Activated CD4-positive, alpha-beta T cell treated with anti-CD3 and anti-CD28 coated beads, Interleukin-2, amount 10 ng/mL, durations not matched to agents 24 days and 14 days (primary cell): ENCODE data around the gene MOV10. TPM values are rescaled to one million over a fixed set of nuclear protein-coding genes. Genes with fewer than 3 reads are reported as not detected.

ENCODE experiments used
- DNase-seq: peaks from one replicate; pipeline ENCODE4 v3.0.0; 2022
- H3K27ac Mint-ChIP-seq: one replicate; pipeline ENCODE4 v1.8.0; 2022; ENCODE audit warnings: mild to moderate bottlenecking, mixed read lengths
- H3K27me3 Mint-ChIP-seq: one replicate; pipeline ENCODE4 v1.8.0; 2022; ENCODE audit warnings: mixed read lengths
- H3K36me3 Mint-ChIP-seq: one replicate; pipeline ENCODE4 v1.8.0; 2022; ENCODE audit warnings: low read depth, mild to moderate bottlenecking, mixed read lengths
- H3K4me1 Mint-ChIP-seq: one replicate; pipeline ENCODE4 v1.8.0; 2021; ENCODE audit warnings: mixed read lengths
- H3K4me3 Mint-ChIP-seq: one replicate; pipeline ENCODE4 v1.8.0; 2022; ENCODE audit warnings: mild to moderate bottlenecking, moderate library complexity, mixed read lengths
- H3K9me3 Mint-ChIP-seq: one replicate; pipeline ENCODE4 v1.8.0; 2021; ENCODE audit warnings: mixed read lengths
- intact Hi-C: fragments of 100-400 bp; cut with micrococcal nuclease; formaldehyde crosslinking; loops from one replicate; pipeline ENCODE4 v1.15.1; 2023
- total RNA-seq: library from RNA; stranded (reverse); gene quantifications from 2 replicates; pipeline ENCODE4 v1.2.3, GENCODE V29; 2022

The MOV10 gene
- total RNA-seq, 1 donor from 2014 or later: 76.7 TPM

DNA sequence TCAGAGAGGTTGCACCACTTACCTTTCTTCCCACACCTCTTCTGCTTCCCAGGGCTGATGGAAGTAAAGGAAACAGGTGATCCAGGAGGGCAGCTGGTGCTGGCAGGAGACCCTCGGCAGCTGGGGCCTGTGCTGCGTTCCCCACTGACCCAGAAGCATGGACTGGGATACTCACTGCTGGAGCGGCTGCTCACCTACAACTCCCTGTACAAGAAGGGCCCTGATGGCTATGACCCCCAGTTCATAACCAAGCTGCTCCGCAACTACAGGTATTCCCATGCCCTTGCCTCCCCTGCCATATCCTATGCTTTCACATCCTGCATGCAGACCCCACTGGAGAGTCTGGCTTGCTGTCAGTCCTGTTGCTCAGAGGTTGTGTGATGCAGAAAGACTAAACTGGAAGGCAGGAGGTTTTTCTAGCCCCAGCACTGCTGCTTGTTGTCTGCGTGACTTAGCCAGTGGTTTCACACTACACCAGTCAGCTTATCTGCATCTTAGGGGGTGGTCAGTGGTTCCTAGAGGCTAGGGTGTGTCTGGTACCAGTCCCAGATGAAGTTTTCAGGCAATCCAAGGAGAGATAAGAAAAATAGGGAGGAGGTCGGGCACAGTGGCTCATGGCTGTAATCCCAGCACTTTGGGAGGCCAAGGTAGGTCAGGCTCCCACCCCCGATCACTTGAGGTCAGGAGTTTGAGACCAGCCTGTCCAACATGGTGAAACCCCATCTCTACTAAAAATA is 22.3 kb downstream of the MOV10 start:
- H3K27ac Mint-ChIP-seq: no peak overlapping the region

DNA sequence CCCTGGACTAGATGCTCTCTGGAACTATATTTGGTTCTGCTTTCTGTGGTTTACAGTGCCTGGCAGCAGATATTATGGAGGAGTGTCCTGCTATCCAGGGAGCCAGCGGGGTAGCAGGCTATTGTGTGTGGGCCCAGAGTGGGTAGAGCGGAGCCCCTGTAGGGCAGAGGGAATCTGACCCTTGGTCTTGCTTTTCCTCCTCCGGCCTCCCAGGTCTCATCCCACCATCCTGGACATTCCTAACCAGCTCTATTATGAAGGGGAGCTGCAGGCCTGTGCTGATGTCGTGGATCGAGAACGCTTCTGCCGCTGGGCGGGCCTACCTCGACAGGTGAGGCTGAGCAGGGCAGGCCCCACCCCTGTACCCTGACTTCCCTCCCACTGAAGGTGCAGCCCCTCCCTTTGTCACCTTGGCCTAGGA is 23.3 kb downstream of the MOV10 start:
- Mint-ChIP-seq H3K27ac (no peak overlapping the region), H3K36me3 (peaks cover 43% of the 10 kb centered on the region), H3K4me3 (no peak overlapping the region), H3K9me3 (no peaks in the 10 kb centered on the region), H3K4me1 (peaks cover 37% of the 10 kb centered on the region), H3K27me3 (no peaks in the 10 kb centered on the region)
- DNase-seq: no peak
- intact Hi-C loops: no loop called here

More for the DNA sequence above, 22.3 kb downstream of the MOV10 start:
- no peak for DNase-seq
- intact Hi-C loops: no loop called here
- Mint-ChIP-seq H3K27me3 (no peaks in the 10 kb centered on the region), H3K4me3 (no peak overlapping the region), H3K9me3 (no peaks in the 10 kb centered on the region), H3K4me1 (peaks cover 27% of the 10 kb centered on the region), H3K36me3 (peaks cover 46% of the 10 kb centered on the region)

DNA sequence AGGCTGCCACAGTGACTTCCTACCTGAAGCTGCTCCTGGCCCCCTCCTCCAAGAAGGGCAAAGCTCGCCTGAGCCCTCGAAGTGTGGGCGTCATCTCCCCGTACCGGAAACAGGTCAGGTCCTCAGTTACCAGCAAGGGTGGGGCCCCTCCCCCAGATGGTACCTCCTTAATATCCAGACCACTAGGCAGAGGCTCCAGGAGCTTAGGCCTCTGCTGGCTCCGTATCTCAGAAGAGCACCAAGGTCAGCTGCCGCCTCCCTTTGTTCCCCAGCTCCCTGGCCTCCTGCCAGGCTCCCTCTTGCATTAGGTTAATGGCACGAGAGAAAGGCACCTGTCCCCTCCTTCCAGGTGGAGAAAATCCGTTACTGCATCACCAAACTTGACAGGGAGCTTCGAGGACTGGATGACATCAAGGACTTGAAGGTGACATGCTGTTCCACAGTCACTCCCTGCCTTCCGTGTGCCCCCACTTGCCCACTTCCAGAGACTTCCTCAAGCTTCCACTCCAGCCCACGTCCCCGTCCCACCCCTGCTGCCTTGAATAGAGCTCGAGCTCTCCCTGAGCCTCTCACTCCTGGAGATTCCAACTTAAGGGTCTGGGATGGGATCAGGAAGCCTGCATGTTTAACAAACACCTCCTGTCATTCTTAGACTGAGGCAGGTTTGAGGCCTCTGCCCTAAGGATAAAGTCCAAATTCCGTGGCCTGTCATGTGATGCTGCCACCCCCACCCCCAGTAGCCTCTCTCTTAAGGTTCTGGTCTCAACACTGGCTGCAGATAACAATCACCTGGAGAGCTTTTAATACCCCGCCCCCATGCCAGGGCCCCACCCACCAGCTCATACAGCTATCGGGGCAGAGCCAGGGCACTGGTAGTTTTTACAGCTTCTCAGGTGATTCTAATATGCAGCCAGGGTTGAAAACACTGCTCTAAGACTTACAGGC is 24.2 kb downstream of the MOV10 start:
- Mint-ChIP-seq H3K27me3 (no peaks in the 10 kb centered on the region), H3K27ac (peak overlapping the region; percentile 94), H3K36me3 (peaks cover 43% of the 10 kb centered on the region), H3K4me3 (no peak overlapping the region), H3K9me3 (no peaks in the 10 kb centered on the region), H3K4me1 (peaks cover 41% of the 10 kb centered on the region)
- no peak for DNase-seq
- intact Hi-C loops: no loop called here

DNA sequence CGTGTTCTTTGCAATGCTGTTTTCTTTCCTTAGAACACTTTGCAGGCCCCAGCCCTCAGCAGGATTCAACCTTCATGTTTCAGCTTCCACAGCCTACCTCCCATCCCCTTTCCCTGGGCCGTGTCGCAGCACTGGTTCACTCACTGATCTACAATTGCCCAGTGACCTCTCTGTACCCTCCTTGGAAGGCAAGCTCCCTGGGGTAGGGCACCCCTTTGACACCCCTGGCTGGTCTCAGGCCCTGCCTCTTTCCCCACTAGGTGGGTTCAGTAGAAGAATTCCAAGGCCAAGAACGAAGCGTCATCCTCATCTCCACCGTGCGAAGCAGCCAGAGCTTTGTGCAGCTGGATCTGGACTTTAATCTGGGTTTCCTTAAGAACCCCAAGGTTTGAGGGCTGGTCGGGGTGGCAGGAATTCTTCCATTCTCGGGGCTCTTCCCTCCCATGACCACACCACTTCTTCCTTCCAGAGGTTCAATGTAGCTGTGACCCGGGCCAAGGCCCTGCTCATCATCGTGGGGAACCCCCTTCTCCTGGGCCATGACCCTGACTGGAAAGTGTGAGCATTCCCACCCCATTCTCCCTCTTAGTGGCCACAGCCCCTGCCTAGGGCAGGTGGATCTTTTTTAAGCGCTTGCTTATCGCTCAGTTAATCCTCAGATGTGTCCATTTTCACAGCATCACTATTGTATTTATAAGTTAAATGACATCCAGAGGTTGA is 25.1 kb downstream of the MOV10 start:
- Mint-ChIP-seq H3K27ac (peak overlapping the region; percentile 94), H3K9me3 (no peaks in the 10 kb centered on the region), H3K36me3 (peaks cover 43% of the 10 kb centered on the region), H3K4me3 (peak overlapping the region; percentile 70), H3K4me1 (peaks cover 49% of the 10 kb centered on the region), H3K27me3 (no peaks in the 10 kb centered on the region)
- DNase-seq: no peak
- intact Hi-C loops: no loop called here

DNA sequence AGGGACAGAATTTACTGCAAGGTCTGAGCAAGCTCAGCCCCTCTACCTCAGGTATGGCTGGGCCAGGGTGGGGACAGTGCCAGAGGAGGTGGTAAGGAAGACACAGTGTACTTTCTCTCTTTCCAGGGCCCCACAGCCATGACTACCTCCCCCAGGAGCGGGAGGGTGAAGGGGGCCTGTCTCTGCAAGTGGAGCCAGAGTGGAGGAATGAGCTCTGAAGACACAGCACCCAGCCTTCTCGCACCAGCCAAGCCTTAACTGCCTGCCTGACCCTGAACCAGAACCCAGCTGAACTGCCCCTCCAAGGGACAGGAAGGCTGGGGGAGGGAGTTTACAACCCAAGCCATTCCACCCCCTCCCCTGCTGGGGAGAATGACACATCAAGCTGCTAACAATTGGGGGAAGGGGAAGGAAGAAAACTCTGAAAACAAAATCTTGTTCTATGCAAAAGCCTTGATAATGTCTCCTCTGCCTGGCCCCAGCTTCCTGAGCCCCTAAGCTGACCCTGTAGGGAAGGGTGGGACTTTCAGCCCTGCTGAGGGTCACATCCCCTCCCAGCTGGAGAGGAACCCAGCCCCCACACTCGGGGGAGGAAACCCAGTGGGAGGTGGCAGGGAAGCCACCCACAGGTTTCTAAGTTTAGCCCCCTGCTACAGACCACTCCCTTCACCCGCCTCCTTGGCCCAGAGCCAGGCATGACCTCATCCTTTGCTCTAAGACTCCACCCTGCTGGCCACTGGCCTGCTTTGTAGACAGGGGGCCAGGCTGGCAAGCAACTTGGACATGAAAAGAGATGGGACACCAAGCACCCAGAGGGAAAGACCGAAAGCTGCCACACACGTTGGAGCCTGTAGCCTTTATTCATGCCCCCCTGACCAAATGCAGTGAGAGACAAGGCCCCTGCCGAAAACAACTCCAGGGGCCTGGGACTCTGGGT is 26.1 kb downstream of the MOV10 start:
- Mint-ChIP-seq H3K9me3 (no peaks in the 10 kb centered on the region), H3K27me3 (no peaks in the 10 kb centered on the region), H3K27ac (peak overlapping the region; percentile 94), H3K36me3 (peaks cover 36% of the 10 kb centered on the region), H3K4me1 (peaks cover 59% of the 10 kb centered on the region), H3K4me3 (peak overlapping the region; percentile 70)
- peak; percentile 91 for DNase-seq
- intact Hi-C loops: no loop called here

DNA sequence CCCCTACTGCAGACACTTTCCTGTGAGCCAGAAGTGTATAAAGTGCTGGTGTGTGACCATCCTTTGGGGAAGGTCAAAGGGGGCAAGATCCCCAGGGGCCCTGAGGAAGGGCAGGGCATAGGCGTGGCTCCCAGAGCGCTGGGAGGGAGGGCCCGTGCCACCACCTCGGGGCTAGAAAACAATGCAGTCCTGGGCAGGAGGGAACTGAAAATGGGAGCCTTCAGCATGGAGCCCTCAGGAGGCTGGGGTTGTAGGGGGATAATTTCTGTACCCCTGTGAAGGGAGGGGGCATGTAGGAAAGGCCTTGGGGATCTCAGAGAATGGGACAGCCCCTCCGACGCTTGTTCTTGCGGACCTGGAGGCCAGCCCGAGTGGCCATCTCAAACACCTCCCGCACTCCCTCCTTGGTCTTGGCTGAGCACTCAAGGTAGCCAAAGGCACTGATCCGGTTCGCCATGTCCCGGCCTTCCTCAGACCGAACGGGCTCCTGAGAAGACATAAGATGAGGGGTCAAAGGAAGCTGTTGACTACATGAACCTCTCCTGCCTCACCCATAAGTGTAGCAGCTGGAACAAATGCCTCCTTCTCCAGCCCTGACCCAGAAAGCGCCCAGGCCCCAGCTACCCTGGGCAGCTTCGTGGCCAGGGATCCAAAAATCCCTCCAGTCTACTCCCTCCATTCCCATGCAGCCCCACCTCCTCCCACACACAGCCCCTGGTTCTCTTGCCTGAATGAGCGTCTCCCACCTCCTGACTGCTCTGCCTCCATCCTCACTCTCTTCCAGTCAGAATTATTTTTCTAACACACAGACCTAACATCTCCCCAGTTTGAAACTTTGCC is 27.0 kb downstream of the MOV10 start:
- DNase-seq: no peak
- Mint-ChIP-seq H3K27me3 (no peaks in the 10 kb centered on the region), H3K36me3 (peaks cover 32% of the 10 kb centered on the region), H3K4me3 (peak overlapping the region; percentile 70), H3K9me3 (no peaks in the 10 kb centered on the region), H3K4me1 (peaks cover 68% of the 10 kb centered on the region), H3K27ac (peak overlapping the region; percentile 94)
- intact Hi-C loops: no loop called here

DNA sequence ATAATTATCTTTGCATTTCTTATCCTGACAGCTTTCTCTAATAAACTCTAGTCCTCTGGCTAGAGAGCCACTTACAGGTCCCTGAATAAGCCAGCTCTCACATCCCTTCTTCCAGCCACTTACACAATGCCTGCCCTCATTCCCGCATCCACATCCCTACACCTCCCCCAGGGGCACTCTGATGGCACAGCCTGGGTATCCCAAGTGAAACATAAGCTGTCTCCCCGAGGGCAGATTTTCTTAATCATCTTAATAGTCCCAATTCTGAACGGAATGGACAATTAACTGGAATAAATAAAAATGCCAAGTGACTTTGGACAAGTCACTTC is 27.6 kb downstream of the MOV10 start:
- H3K9me3 Mint-ChIP-seq: no peaks in the 10 kb centered on the region
- H3K4me1 Mint-ChIP-seq: peaks cover 68% of the 10 kb centered on the region
- peak overlapping the region; percentile 41 for H3K4me3 Mint-ChIP-seq
- intact Hi-C loops: no loop called here
- no peaks in the 10 kb centered on the region for H3K27me3 Mint-ChIP-seq
- peak overlapping the region; percentile 94 for H3K27ac Mint-ChIP-seq
- no peak for DNase-seq
- peaks cover 29% of the 10 kb centered on the region for H3K36me3 Mint-ChIP-seq

DNA sequence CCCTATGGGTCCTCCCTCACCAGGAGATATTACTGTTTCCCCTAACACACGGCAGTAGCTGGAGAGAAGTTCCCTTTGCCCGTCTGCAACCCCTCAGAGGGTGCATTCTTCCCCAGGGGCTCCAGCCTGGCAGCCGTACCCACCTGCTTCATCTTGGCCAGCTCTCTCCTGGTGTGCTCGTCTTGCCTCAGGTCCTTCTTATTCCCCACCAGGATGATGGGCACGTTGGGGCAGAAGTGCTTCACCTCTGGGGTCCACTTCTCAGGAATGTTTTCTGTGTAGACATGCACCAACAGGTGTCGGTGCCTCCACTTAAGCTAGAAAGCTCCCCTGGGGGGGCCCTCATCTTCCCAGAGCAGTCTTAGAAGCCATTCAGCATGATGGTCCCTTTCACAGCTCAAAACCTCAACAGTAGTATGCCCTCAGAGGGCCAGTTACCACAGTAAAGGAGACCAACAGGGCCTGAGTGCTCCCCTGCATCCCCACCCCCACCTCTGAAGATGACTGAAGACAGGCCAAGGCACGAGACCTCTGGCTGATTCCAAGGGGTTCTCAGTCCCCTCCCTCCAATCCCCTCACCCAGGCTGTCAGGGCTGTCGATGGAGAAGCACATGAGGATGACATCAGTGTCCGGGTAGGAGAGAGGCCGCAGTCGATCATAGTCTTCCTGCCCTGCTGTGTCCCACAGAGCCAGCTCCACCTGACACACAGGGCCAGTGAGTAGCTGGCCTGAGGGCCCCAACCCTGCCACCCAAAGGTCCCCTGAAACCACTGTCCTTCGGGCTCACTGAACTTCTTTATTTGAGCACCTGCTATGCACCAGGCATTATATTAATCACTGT is 28.2 kb downstream of the MOV10 start:
- no peak for DNase-seq
- Mint-ChIP-seq H3K27me3 (peaks cover 3% of the 10 kb centered on the region), H3K4me1 (peaks cover 71% of the 10 kb centered on the region), H3K36me3 (peaks cover 29% of the 10 kb centered on the region), H3K9me3 (no peaks in the 10 kb centered on the region), H3K27ac (peak overlapping the region; percentile 94), H3K4me3 (peak overlapping the region; percentile 26)
- intact Hi-C loops: no loop called here

DNA sequence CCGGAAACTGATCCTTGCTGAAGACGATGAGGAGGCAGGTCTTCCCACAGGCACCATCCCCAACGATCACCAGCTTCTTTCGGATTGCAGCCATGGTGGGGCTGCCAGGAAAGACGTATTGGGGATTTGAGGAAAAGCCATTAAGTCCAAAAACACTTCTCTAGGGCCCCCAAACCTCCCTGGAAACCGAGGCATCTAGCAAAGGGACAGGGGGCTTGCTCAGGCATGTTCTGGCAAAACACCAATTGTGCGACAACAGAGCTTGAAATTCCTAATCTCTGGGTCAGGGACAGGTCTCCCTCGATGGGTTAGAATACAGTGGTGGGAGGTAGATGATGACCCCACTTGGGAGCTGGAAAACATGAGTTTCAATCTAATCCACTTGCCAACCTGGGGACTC is 29.2 kb downstream of the MOV10 start:
- peak overlapping the region; percentile 87 for H3K4me3 Mint-ChIP-seq
- peak overlapping the region; percentile 62 for H3K27ac Mint-ChIP-seq

DNA sequence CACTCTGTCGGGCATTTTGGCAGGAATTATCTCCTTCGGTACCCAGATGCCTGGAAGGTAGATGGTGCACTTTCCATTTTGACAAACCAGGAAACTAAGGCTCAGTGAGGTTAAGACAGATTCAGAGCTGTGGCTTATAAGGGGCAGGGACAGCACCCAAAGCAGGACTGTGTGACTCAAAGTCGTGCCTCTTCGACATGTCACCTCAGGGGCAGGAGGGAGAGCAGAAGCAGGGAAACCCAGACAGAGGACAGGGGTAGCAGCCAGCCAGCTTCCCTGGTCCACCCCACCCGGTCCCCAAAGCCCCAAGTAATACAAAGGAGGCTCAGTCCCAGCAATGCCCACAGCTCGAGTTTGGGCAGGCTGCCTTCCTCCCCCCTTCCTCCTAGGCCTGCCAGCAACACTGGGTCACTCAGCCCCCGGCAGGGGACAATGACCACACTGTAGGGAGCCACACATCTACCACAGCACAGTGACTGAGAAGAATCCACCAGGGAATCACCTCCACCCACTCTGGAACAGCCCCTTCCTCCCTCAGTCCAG is 30.0 kb downstream of the MOV10 start:
- intact Hi-C loops: no loop called here
- peak overlapping the region; percentile 94 for H3K27ac Mint-ChIP-seq
- DNase-seq: peak; percentile 69
- H3K4me1 Mint-ChIP-seq: peaks cover 69% of the 10 kb centered on the region
- peak overlapping the region; percentile 87 for H3K4me3 Mint-ChIP-seq
- H3K27me3 Mint-ChIP-seq: peaks cover 13% of the 10 kb centered on the region
- H3K9me3 Mint-ChIP-seq: no peaks in the 10 kb centered on the region
- H3K36me3 Mint-ChIP-seq: peaks cover 23% of the 10 kb centered on the region

More for the DNA sequence above, 29.2 kb downstream of the MOV10 start:
- no peaks in the 10 kb centered on the region for H3K9me3 Mint-ChIP-seq
- H3K36me3 Mint-ChIP-seq: peaks cover 29% of the 10 kb centered on the region
- H3K4me1 Mint-ChIP-seq: peaks cover 71% of the 10 kb centered on the region
- DNase-seq: no peak
- intact Hi-C loops: no loop called here
- H3K27me3 Mint-ChIP-seq: peaks cover 9% of the 10 kb centered on the region

DNA sequence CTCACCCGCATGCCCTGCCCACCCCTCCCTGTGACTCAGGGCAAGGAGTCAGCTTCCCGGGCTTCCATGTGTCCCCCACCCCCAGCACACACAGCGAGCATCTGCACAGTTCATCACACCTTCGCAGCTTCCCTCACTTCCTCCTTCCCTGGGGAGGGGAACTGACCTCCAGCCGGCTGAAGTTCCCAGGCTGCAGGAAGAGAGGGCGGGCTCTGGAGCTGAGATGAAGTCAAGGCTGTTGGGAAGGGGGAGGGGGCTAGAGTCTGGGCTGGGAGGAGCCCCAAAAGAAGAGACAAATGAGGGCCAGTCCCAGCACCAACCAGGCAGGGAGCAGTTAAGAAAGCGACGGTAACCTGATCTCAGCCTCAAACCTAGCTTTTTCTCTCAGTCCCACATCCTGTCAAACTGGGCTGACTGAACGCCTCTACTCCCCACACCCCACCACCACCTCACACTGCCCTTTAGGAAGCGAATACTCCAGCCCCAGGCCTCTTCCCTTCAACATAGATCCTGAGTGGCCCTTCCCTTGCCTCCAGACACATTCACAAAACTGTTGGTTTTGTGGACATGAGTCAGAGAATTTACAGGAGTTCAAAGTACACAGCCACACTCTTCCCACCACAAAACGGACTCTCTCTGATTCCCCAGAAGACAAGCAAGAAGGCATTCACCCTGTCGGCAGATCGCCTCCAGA is 30.6 kb downstream of the MOV10 start:
- no peaks in the 10 kb centered on the region for H3K9me3 Mint-ChIP-seq
- peak overlapping the region; percentile 87 for H3K4me3 Mint-ChIP-seq
- H3K27ac Mint-ChIP-seq: peak overlapping the region; percentile 94
- intact Hi-C loops: loop anchor here (1.0 to 5.0 kb wide), 4 partner anchors 31 to 1107 kb away; partner anchors contain the start of genes MAGI3, MOV10 and RSBN1
- H3K4me1 Mint-ChIP-seq: peaks cover 69% of the 10 kb centered on the region
- peaks cover 17% of the 10 kb centered on the region for H3K27me3 Mint-ChIP-seq
- H3K36me3 Mint-ChIP-seq: peaks cover 17% of the 10 kb centered on the region
- peak; percentile 92 for DNase-seq
